HepG2 (cell line): Measurements from ENCODE around the gene PGA3. TPM values are rescaled to one million over a fixed set of nuclear protein-coding genes. Genes with fewer than 3 reads are reported as not detected.

Source experiments
- ADNP ChIP-seq: sonication (generic); formaldehyde crosslinking; IDR thresholded peaks from 2 replicates; pipeline ENCODE4 v1.4.0; 2020; ENCODE audit warnings: missing genetic modification reagents
- ARID4A ChIP-seq: sonication (generic); formaldehyde crosslinking; IDR thresholded peaks from 2 replicates; pipeline ENCODE4 v1.5.0; 2020; ENCODE audit warnings: mild to moderate bottlenecking, missing genetic modification reagents, borderline replicate concordance
- FOSL2 ChIP-seq: sonication (generic); formaldehyde crosslinking; IDR thresholded peaks from 2 replicates; pipeline ENCODE4 v1.4.0; 2020; ENCODE audit warnings: missing genetic modification reagents
- GZF1 ChIP-seq: sonication (generic); formaldehyde crosslinking; IDR thresholded peaks from 2 replicates; pipeline ENCODE4 v1.5.1; 2020; ENCODE audit warnings: mild to moderate bottlenecking, missing genetic modification reagents
- KLF15 ChIP-seq: sonication (generic); formaldehyde crosslinking; IDR thresholded peaks from 2 replicates; pipeline ENCODE4 v1.8.1; 2023; ENCODE audit warnings: borderline replicate concordance, mild to moderate bottlenecking, inconsistent platforms, missing genetic modification reagents, mixed read lengths
- NFKB2 ChIP-seq: sonication (generic); formaldehyde crosslinking; IDR thresholded peaks from 2 replicates; pipeline ENCODE4 v1.4.0; 2020; ENCODE audit warnings: missing genetic modification reagents, borderline replicate concordance
- NONO ChIP-seq, 2 experiments: fragments of 450-650 bp in 1 of 2; sonication (generic) in 1 of 2; formaldehyde crosslinking in 1 of 2; IDR thresholded peaks in 1 of 2; conservative IDR thresholded peaks in 1 of 2; 2 replicates each; pipeline versions ENCODE4 v1.6.1 to v1.8.0; 2017 to 2022; ENCODE audit warnings: mild to moderate bottlenecking in 1 of 2, missing genetic modification reagents in 1 of 2, moderate library complexity in 1 of 2
- REL ChIP-seq: sonication (generic); formaldehyde crosslinking; conservative IDR thresholded peaks from 2 replicates; pipeline ENCODE4 v1.8.0; 2022; ENCODE audit warnings: mild to moderate bottlenecking, missing genetic modification reagents, moderate library complexity
- REPIN1 ChIP-seq: sonication (generic); formaldehyde crosslinking; IDR thresholded peaks from 2 replicates; pipeline ENCODE4 v1.8.0; 2022; ENCODE audit warnings: missing genetic modification reagents, low read depth, mild to moderate bottlenecking, borderline replicate concordance
- TBX2 ChIP-seq: sonication (generic); formaldehyde crosslinking; IDR thresholded peaks from 2 replicates; pipeline ENCODE4 v1.5.0; 2020; ENCODE audit warnings: missing genetic modification reagents, mild to moderate bottlenecking, borderline replicate concordance
- XBP1 ChIP-seq: sonication (generic); formaldehyde crosslinking; IDR thresholded peaks from 2 replicates; pipeline ENCODE4 v1.5.0; 2020; ENCODE audit warnings: missing genetic modification reagents
- ZBTB33 ChIP-seq: sonication (generic); formaldehyde crosslinking; IDR thresholded peaks from 2 replicates; pipeline ENCODE4 v1.4.0; 2020; ENCODE audit warnings: missing genetic modification reagents
- ZMYM2 ChIP-seq: sonication (generic); formaldehyde crosslinking; IDR thresholded peaks from 2 replicates; pipeline ENCODE4 v1.8.0; 2022; ENCODE audit warnings: mild to moderate bottlenecking, missing genetic modification reagents
- ZNF263 ChIP-seq: sonication (generic); formaldehyde crosslinking; IDR thresholded peaks from 2 replicates; pipeline ENCODE4 v1.4.0; 2020; ENCODE audit warnings: missing genetic modification reagents
- ZNF333 ChIP-seq: sonication (generic); formaldehyde crosslinking; IDR thresholded peaks from 2 replicates; pipeline ENCODE4 v1.4.0; 2020; ENCODE audit warnings: mild to moderate bottlenecking, missing genetic modification reagents, borderline replicate concordance
- ZNF337 ChIP-seq: sonication (generic); formaldehyde crosslinking; IDR thresholded peaks from 2 replicates; pipeline ENCODE4 v1.5.1; 2020; ENCODE audit warnings: missing genetic modification reagents, low read depth, mild to moderate bottlenecking, borderline replicate concordance
- ZNF460 ChIP-seq: sonication (generic); formaldehyde crosslinking; IDR thresholded peaks from 2 replicates; pipeline ENCODE4 v1.5.1; 2020; ENCODE audit warnings: missing genetic modification reagents, mild to moderate bottlenecking, borderline replicate concordance
- polyA plus RNA-seq, 8 experiments: library from polyadenylated mRNA; depleted of rRNA in 3 of 8; stranded (reverse) in 7 of 8; unstranded in 1 of 8; fragments of >200 nt; fragmentation: Illumina TruSeq in 4 of 8; extraction: Trizol in 4 of 8; gene quantifications; 2 replicates each; pipeline versions ENCODE4 v1.2.1 to v1.2.3, GENCODE V29; 2011 to 2016; ENCODE audit warnings: low read depth in 4 of 8, missing spikeins in 1 of 8, mixed read lengths in 1 of 8; ENCODE audit not compliant: insufficient read depth in 1 of 8
- total RNA-seq, 5 experiments: library from RNA; depleted of rRNA; stranded (reverse); fragments of >200 nt; fragmentation: Illumina TruSeq; extraction: Trizol; gene quantifications; 2 replicates each; pipeline ENCODE4 v1.2.3, GENCODE V29; 2016; ENCODE audit warnings: low read depth in 1 of 5
- TF ChIP-seq, protein P1 (sequence below): sonication (generic); formaldehyde crosslinking; IDR thresholded peaks from 2 replicates; pipeline ENCODE4 v1.5.1; 2020; ENCODE audit warnings: mild to moderate bottlenecking, moderate library complexity, missing genetic modification reagents
- TF ChIP-seq, protein P2 (sequence below): IDR thresholded peaks from 2 replicates; pipeline ENCODE4 v1.6.1; 2018; ENCODE audit warnings: missing genetic modification reagents, mild to moderate bottlenecking, missing compliant biosample characterization

The PGA3 gene
- total and polyA plus RNA-seq, 2 of the 13 experiments (the other 11 are each of a cell fraction or from before 2014, with no cell fraction given), result not detected

- no peak for TF ChIP-seq REL (CRISPR knock-in tag)
- 0 out of 2 replicates have a peak, but pooled peaks have one; percentile 52 for TF ChIP-seq GZF1 (CRISPR knock-in tag)
- TF ChIP-seq ZNF333 (CRISPR knock-in tag), result peak; percentile 67; the same call in 1 of the 2 replicates
- peak; percentile 86 for TF ChIP-seq ZMYM2 (CRISPR knock-in tag)
- 0 out of 2 replicates have a peak, but pooled peaks have one; percentile 7 for TF ChIP-seq ZBTB33
- TF ChIP-seq KLF15, result no peak
- TF ChIP-seq, protein P1, sequence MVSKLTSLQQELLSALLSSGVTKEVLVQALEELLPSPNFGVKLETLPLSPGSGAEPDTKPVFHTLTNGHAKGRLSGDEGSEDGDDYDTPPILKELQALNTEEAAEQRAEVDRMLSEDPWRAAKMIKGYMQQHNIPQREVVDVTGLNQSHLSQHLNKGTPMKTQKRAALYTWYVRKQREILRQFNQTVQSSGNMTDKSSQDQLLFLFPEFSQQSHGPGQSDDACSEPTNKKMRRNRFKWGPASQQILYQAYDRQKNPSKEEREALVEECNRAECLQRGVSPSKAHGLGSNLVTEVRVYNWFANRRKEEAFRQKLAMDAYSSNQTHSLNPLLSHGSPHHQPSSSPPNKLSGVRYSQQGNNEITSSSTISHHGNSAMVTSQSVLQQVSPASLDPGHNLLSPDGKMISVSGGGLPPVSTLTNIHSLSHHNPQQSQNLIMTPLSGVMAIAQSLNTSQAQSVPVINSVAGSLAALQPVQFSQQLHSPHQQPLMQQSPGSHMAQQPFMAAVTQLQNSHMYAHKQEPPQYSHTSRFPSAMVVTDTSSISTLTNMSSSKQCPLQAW (CRISPR knock-in tag), result peak; percentile 23; the same call in 1 of the 2 replicates
- no peak for TF ChIP-seq XBP1
- TF ChIP-seq, protein P2, sequence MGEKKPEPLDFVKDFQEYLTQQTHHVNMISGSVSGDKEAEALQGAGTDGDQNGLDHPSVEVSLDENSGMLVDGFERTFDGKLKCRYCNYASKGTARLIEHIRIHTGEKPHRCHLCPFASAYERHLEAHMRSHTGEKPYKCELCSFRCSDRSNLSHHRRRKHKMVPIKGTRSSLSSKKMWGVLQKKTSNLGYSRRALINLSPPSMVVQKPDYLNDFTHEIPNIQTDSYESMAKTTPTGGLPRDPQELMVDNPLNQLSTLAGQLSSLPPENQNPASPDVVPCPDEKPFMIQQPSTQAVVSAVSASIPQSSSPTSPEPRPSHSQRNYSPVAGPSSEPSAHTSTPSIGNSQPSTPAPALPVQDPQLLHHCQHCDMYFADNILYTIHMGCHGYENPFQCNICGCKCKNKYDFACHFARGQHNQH (CRISPR knock-in tag), result no peak
- TF ChIP-seq TBX2, result no peak; the same call in 1 of the 2 replicates
- peak; percentile 97 for TF ChIP-seq ADNP (CRISPR knock-in tag)
- no peak for TF ChIP-seq NONO (IDR thresholded peaks at IDR 0.05)
- TF ChIP-seq NONO (CRISPR knock-in tag; conservative IDR thresholded peaks at IDR 0.05), result 0 out of 2 replicates have a peak, but pooled peaks have one; percentile 9
- no peak for TF ChIP-seq ZNF337 (CRISPR knock-in tag)
- TF ChIP-seq ARID4A, result 0 out of 2 replicates have a peak, but pooled peaks have one; percentile 61
- no peak for TF ChIP-seq NFKB2 (CRISPR knock-in tag)
- 0 out of 2 replicates have a peak, but pooled peaks have one; percentile 51 for TF ChIP-seq REPIN1
- TF ChIP-seq ZNF263 (CRISPR knock-in tag), result no peak
- 0 out of 2 replicates have a peak, but pooled peaks have one; percentile 20 for TF ChIP-seq FOSL2
- peak; percentile 78 for TF ChIP-seq ZNF460 (CRISPR knock-in tag)
Observed at GRCh38 chr11:61160487-61161189, 42.7 kb upstream of the PGA3 start (continued).
